Activated CD8-positive, alpha-beta memory T cell treated with anti-CD3 and anti-CD28 coated beads for 4 hours (primary cell): ENCODE data around the gene MGMT.

ENCODE experiments used
- DNase-seq, 2 donors: peaks; one replicate each; pipeline ENCODE4 v3.0.0-alpha.2; 2020; ENCODE audit warnings: low read depth in 2 of 2

Gene MGMT

GRCh38 chr10:129772468-129773358 is 305.7 kb downstream of the MGMT start:
- DNase-seq: no peak

- DNase-seq: no peak
Observed at GRCh38 chr10:129773359-129773990, 306.4 kb downstream of the MGMT start.

DNA sequence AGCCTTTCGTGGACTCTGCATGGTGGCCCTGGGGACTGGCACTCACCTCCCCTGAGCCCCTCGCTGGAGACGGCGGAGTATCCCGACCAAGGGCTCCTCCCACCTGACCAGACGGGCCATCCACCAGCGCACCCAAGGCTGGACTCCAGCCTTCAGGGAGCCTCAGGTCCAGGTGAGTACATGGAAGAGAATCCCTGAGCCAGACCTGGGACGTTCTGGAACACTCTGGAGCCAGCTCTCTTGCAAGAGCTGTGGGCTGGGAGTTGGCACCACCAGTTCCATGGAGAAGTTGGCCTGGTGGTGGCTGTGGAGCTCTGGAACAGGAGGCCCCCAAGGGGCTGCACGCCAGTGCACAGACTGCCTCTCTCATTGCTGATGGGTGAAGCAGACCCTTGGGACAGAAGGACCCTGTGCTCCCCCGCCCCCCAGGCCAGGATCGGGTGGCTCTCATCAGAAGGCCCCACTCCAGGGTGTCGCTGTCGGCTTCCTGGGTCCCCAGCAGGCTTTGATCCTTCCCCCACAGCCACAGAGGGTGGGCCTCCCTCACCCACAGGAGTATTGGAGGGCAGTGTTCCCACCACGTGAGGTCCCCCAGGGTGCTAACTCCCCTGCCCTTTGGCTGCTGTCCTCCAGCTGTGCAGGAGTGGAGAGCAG is 307.2 kb downstream of the MGMT start:
- no peak for DNase-seq

GRCh38 chr10:129774736-129775401 is 307.8 kb downstream of the MGMT start:
- no peak for DNase-seq

DNA sequence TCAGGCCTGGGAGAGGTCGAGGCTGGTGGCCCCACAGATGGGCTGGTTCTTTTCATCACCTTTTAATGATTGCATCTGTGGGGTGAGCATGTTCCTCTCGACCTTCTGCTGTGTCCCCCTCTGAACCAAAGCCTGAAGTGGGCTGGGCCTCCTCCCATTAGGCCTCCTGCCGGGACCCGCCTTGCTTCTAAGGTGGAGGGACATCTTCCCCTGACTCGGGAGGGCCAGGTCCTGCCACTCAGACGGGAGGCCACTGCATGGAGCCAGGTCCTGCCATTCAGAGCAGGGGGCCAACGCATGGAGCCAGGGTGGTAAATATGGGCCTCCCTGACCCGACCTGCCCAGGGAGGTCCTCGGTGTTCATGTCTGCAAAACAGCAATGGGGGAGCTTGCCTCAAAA is 308.6 kb downstream of the MGMT start:
- no peak for DNase-seq

DNA sequence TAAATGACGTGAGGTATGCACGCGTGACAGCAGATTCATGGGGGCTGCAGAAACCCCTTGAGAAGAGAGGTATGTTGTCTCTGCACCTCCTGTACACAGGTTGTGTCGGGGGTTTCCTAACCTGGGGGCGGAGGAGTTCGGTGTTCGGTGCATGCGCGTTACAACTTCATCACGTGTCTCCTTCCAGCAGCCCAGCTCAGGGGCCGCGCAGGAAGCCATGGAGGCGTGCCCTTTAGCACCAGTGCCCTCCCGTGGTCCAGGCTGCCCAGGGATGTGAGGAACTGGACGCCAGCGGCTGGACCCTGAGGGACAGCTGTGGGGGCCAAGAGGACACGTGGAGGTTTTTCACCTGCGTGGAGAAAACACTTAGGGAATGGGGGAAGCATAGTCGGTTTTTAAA is 310.6 kb downstream of the MGMT start:
- no peak for DNase-seq

GRCh38 chr10:129778571-129778970 is 311.5 kb downstream of the MGMT start:
- no peak for DNase-seq

- DNase-seq: no peak
Observed at GRCh38 chr10:129779126-129780111, 312.4 kb downstream of the MGMT start.

DNA sequence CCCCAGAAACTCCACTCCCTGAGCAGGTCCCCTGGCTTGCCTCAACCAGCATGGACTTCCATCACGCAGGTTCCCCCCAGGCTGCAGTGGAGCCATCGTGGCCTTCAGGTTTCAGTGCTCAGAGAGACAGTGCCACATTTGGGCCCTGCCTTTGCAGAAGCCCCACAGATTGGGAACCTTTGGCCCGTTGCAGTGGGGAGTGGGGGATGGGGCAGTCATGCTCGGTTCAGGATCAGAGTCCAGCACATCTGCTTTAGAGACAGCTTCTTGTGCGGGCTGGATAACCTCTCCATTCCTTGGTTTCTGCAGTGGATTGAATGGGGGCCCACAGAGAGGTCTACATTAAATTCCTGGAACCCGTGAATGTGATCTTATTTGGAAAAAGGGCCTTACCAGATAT is 313.2 kb downstream of the MGMT start:
- no peak for DNase-seq

GRCh38 chr10:129780901-129781795 is 314.1 kb downstream of the MGMT start:
- no peak for DNase-seq

GRCh38 chr10:129784291-129784690 is 317.2 kb downstream of the MGMT start:
- no peak for DNase-seq

- DNase-seq: no peak
Observed at GRCh38 chr10:129784891-129785290, 317.9 kb downstream of the MGMT start.

DNA sequence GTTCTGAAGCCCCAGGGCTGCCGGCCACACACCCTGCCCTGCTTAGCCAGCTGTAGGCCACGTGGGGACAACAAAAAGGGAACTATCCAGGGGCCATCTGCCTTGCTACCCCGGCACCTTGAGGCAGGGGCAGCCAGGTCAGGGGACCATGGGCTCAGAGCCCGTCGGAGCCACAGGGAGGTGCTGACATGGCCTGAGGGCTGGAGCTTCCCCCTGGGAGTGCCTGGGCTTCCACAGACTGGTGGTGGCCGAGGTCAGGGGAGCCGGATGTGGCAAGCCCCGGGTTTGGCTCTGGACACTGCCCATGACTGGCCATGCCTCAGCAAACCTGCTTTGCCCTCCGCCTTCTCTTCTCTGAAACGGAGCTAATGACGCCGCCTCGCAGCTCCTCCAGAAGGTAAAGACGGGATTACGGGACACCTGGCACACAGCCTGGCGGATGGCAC is 318.5 kb downstream of the MGMT start:
- DNase-seq: no peak

DNA sequence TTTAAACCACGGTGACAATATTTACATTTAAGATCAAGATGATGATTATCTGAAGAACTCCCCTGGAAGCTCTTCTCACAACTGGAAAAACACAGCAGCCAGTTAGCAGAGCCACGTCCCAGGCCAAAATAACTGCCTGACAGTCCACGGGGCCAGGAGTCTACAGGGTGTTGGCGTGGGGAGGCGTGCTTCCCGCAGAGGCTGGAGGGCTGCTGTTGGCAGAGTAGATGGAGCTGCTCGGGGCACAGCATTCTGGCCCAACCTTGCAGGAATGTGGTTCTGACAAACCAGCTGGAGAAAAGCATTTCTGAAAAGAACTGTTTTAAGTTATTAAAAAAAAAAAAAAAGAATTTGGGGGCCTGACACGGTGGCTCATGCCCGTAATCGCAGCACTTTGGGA is 319.2 kb downstream of the MGMT start:
- DNase-seq: no peak

DNA sequence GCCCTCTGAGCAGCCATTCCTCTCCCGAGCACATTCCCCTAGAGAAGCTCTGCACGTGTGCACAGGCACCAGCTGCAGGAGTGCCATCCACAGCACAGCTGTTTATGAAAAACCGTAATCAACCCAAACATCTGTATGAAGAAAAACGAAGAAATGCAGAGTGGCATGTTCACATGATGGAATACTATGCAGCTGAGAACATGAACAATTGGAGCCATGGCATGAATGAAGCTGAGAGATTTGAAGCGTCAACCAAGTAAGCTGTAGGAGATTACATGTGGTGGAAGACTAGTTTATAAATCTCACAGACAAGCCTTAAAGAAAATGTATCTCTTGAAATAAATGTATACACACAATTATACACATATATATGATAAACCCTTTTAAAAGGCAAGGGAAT is 320.5 kb downstream of the MGMT start:
- DNase-seq: no peak

GRCh38 chr10:129788215-129788614 is 321.2 kb downstream of the MGMT start:
- no peak for DNase-seq

GRCh38 chr10:129790715-129791446 is 323.8 kb downstream of the MGMT start:
- no peak for DNase-seq

- no peak for DNase-seq
Observed at GRCh38 chr10:129792141-129792540, 325.1 kb downstream of the MGMT start.

GRCh38 chr10:129792864-129793263 is 325.8 kb downstream of the MGMT start:
- no peak for DNase-seq
